Astrocyte (in vitro differentiated cells and primary cell): ENCODE measurements around the gene PROS1. TPM values are rescaled to one million over a fixed set of nuclear protein-coding genes. Genes with fewer than 3 reads are reported as not detected.

ENCODE experiments used
- DNase-seq: peaks from one replicate; pipeline ENCODE4 v3.0.0-alpha.2; 2010; ENCODE audit warnings: low read depth
- FAIRE-seq: peaks from 2 replicates; lab custom pipeline; 2011; peaks lifted over from hg19 to GRCh38; lab: Jason Lieb, UNC
- H2AFZ ChIP-seq: 2 replicates; pipeline ENCODE4 v1.6.0; 2012; ENCODE audit warnings: low read depth, low read length, inconsistent platforms
- H3K27ac ChIP-seq: 2 replicates; pipeline ENCODE4 v1.5.1; 2011; ENCODE audit warnings: low read depth, low read length, inconsistent platforms
- H3K27me3 ChIP-seq: 2 replicates; pipeline ENCODE4 v1.6.0; 2011; ENCODE audit warnings: low read length, inconsistent platforms; ENCODE audit not compliant: insufficient read depth
- H3K36me3 ChIP-seq: 2 replicates; pipeline ENCODE4 v1.5.1; 2011; ENCODE audit warnings: low read length, inconsistent platforms; ENCODE audit not compliant: insufficient read depth
- H3K4me1 ChIP-seq: 2 replicates; pipeline ENCODE4 v1.5.1; 2011; ENCODE audit warnings: low read length, inconsistent platforms; ENCODE audit not compliant: insufficient read depth
- H3K4me2 ChIP-seq: 2 replicates; pipeline ENCODE4 v1.6.0; 2012; ENCODE audit warnings: low read length, inconsistent platforms
- H3K4me3 ChIP-seq: 2 replicates; pipeline ENCODE4 v1.5.1; 2011; ENCODE audit warnings: low read depth, mild to moderate bottlenecking, low read length, inconsistent platforms; ENCODE audit not compliant: insufficient read depth
- H3K79me2 ChIP-seq: 2 replicates; pipeline ENCODE4 v1.6.0; 2012; ENCODE audit warnings: mild to moderate bottlenecking, low read length, inconsistent platforms; ENCODE audit not compliant: insufficient read depth
- H3K9ac ChIP-seq: 2 replicates; pipeline ENCODE4 v1.6.0; 2012; ENCODE audit warnings: mild to moderate bottlenecking, low read length, inconsistent platforms
- H3K9me3 ChIP-seq: 2 replicates; pipeline ENCODE4 v1.5.1; 2012; ENCODE audit warnings: low read depth, mild to moderate bottlenecking, low read length, inconsistent platforms; ENCODE audit not compliant: insufficient read depth
- H4K20me1 ChIP-seq: 2 replicates; pipeline ENCODE4 v1.6.0; 2012; ENCODE audit warnings: low read length, inconsistent platforms; ENCODE audit not compliant: insufficient read depth
- H3K27ac Mint-ChIP-seq: one replicate; pipeline ENCODE4 v1.8.0; 2021; ENCODE audit warnings: mild to moderate bottlenecking, mixed read lengths; ENCODE audit not compliant: unreplicated experiment
- H3K27me3 Mint-ChIP-seq: one replicate; pipeline ENCODE4 v1.8.0; 2021; ENCODE audit warnings: low read depth, mixed read lengths; ENCODE audit not compliant: unreplicated experiment
- H3K36me3 Mint-ChIP-seq: one replicate; pipeline ENCODE4 v1.8.0; 2021; ENCODE audit warnings: low read depth, mixed read lengths; ENCODE audit not compliant: unreplicated experiment
- H3K4me1 Mint-ChIP-seq: one replicate; pipeline ENCODE4 v1.8.0; 2021; ENCODE audit warnings: low read depth, mixed read lengths; ENCODE audit not compliant: unreplicated experiment
- H3K4me3 Mint-ChIP-seq: one replicate; pipeline ENCODE4 v1.8.0; 2021; ENCODE audit warnings: mild to moderate bottlenecking, moderate library complexity, mixed read lengths; ENCODE audit not compliant: unreplicated experiment
- H3K9me3 Mint-ChIP-seq: one replicate; pipeline ENCODE4 v1.8.0; 2021; ENCODE audit warnings: mild to moderate bottlenecking, mixed read lengths; ENCODE audit not compliant: unreplicated experiment
- EZH2 ChIP-seq: IDR thresholded peaks from 2 replicates; pipeline ENCODE4 v1.6.1; 2012; ENCODE audit warnings: mild to moderate bottlenecking, low read length, inconsistent platforms; ENCODE audit not compliant: insufficient read depth
- total RNA-seq: library from RNA; stranded (reverse); gene quantifications from 2 replicates; pipeline ENCODE4 v1.2.1, GENCODE V29; 2021
- TF ChIP-seq, protein P1 (sequence below): IDR thresholded peaks from 2 replicates; pipeline ENCODE4 v1.5.1; 2011; ENCODE audit warnings: low read depth, mild to moderate bottlenecking, inconsistent platforms, low read length, moderate library complexity; ENCODE audit not compliant: insufficient read depth

PROS1 gene
- total RNA-seq, 1 donor from 2014 or later = 13.4 TPM

- Histone ChIP-seq H3K79me2 (peaks cover 67% of the 10 kb centered on the region), H3K36me3 (no peaks in the 10 kb centered on the region), H3K27ac (no peak overlapping the region), H3K4me3 (no peak overlapping the region), H3K9ac (no peak overlapping the region), H4K20me1 (no peaks in the 10 kb centered on the region), H2AFZ (no peak overlapping the region), H3K4me1 (peaks cover 12% of the 10 kb centered on the region), H3K27me3 (no peaks in the 10 kb centered on the region), H3K4me2 (no peak overlapping the region), H3K9me3 (no peaks in the 10 kb centered on the region)
- DNase-seq = no peak
- TF ChIP-seq, protein P1, sequence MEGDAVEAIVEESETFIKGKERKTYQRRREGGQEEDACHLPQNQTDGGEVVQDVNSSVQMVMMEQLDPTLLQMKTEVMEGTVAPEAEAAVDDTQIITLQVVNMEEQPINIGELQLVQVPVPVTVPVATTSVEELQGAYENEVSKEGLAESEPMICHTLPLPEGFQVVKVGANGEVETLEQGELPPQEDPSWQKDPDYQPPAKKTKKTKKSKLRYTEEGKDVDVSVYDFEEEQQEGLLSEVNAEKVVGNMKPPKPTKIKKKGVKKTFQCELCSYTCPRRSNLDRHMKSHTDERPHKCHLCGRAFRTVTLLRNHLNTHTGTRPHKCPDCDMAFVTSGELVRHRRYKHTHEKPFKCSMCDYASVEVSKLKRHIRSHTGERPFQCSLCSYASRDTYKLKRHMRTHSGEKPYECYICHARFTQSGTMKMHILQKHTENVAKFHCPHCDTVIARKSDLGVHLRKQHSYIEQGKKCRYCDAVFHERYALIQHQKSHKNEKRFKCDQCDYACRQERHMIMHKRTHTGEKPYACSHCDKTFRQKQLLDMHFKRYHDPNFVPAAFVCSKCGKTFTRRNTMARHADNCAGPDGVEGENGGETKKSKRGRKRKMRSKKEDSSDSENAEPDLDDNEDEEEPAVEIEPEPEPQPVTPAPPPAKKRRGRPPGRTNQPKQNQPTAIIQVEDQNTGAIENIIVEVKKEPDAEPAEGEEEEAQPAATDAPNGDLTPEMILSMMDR = no peak
- TF ChIP-seq EZH2 = no peak
- H3K4me1 Mint-ChIP-seq = peaks cover 12% of the 10 kb centered on the region
- no peaks in the 10 kb centered on the region for H3K27me3 Mint-ChIP-seq
- no peak overlapping the region for H3K4me3 Mint-ChIP-seq
- H3K27ac Mint-ChIP-seq = no peak overlapping the region
- FAIRE-seq = no peak
- H3K9me3 Mint-ChIP-seq = peaks cover 2% of the 10 kb centered on the region
- no peaks in the 10 kb centered on the region for H3K36me3 Mint-ChIP-seq
These were observed 10.9 kb upstream of the PROS1 start for GRCh38 chr3:93984618-93985017.

DNA sequence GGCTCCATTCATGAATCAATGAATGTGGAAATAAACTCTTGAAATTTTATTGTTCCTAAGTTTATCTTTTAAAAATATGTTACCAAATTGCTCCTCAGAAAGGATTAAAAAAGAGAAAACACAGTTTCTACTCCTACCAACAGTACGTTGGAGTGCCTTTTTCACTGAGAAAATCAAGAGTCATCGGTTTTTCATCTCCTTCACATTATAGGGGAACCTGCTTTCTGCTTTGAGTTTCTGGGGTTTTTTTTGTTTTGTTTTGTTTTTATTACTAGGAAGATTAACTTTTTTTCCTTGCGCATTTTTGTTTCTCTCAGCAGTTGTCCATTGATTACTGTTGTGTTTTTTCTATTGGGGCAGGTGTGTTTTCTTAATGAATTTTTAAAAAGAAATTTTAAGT, 9.7 kb upstream of the PROS1 start:
- H4K20me1 ChIP-seq = no peaks in the 10 kb centered on the region
- no peaks in the 10 kb centered on the region for H3K36me3 ChIP-seq
- no peak for FAIRE-seq
- peaks cover 11% of the 10 kb centered on the region for H3K4me1 ChIP-seq
- peaks cover 2% of the 10 kb centered on the region for H3K9me3 Mint-ChIP-seq
- H3K4me1 Mint-ChIP-seq = peaks cover 11% of the 10 kb centered on the region
- no peaks in the 10 kb centered on the region for H3K36me3 Mint-ChIP-seq
- no peak overlapping the region for H3K9ac ChIP-seq
- H3K4me3 ChIP-seq = no peak overlapping the region
- H3K27ac Mint-ChIP-seq = no peak overlapping the region
- DNase-seq = no peak
- H3K4me2 ChIP-seq = no peak overlapping the region
- H3K27ac ChIP-seq = no peak overlapping the region
- H3K4me3 Mint-ChIP-seq = no peak overlapping the region
- peaks cover 64% of the 10 kb centered on the region for H3K79me2 ChIP-seq
- no peak overlapping the region for H2AFZ ChIP-seq
- H3K27me3 ChIP-seq = no peaks in the 10 kb centered on the region
- no peaks in the 10 kb centered on the region for H3K27me3 Mint-ChIP-seq
- TF ChIP-seq EZH2 = no peak
- TF ChIP-seq, protein P1 = no peak
- H3K9me3 ChIP-seq = no peaks in the 10 kb centered on the region

- Histone ChIP-seq H2AFZ (no peak overlapping the region), H3K9ac (no peak overlapping the region), H3K4me3 (no peak overlapping the region), H3K9me3 (no peaks in the 10 kb centered on the region), H3K27me3 (no peaks in the 10 kb centered on the region), H3K4me1 (peaks cover 4% of the 10 kb centered on the region), H3K79me2 (peaks cover 58% of the 10 kb centered on the region), H3K27ac (no peak overlapping the region), H3K36me3 (no peaks in the 10 kb centered on the region), H3K4me2 (peak overlapping the region; percentile 91), H4K20me1 (no peaks in the 10 kb centered on the region)
- DNase-seq (no peak), FAIRE-seq (no peak)
- Mint-ChIP-seq H3K27ac (no peak overlapping the region), H3K27me3 (peaks cover 2% of the 10 kb centered on the region), H3K4me1 (peaks cover 6% of the 10 kb centered on the region), H3K9me3 (peaks cover 2% of the 10 kb centered on the region), H3K36me3 (no peaks in the 10 kb centered on the region), H3K4me3 (peak overlapping the region; percentile 92)
- TF ChIP-seq, protein P1 = no peak
- TF ChIP-seq EZH2 = no peak
These were observed 8.0 kb upstream of the PROS1 start for GRCh38 chr3:93981649-93982048.
